ENCODE data around the gene ARHGEF7. TPM values are rescaled to one million over a fixed set of nuclear protein-coding genes. Genes with fewer than 3 reads are reported as not detected.

ARHGEF7 gene
- total and polyA plus RNA-seq, 5 donors from 2014 or later: 7.1 to 84.9 (median 9.8) TPM

DNA sequence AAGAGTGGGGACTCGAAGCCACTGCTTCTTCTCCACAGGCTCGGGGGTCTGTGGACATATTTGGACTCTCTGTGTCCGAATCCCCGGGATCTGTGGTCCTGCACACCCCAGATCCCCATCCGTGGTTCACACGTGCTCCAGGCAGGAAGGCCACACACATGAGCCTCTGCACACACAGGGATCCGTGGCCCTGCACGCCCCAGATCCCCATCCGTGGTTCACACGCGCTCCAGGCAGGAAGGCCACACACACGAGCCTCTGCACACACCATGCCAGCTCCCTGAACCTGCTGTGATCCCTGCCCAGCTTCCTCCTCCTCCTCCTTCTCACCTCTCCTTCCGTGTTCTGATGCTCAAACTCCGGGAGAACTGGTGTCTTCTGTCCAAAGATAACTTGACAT lies 208.4 kb downstream of the ARHGEF7 start:
- no peak overlapping the region for H3K27ac ChIP-seq (ENCODE audit: insufficient read depth, low read length, poor library complexity, severe bottlenecking)

DNA sequence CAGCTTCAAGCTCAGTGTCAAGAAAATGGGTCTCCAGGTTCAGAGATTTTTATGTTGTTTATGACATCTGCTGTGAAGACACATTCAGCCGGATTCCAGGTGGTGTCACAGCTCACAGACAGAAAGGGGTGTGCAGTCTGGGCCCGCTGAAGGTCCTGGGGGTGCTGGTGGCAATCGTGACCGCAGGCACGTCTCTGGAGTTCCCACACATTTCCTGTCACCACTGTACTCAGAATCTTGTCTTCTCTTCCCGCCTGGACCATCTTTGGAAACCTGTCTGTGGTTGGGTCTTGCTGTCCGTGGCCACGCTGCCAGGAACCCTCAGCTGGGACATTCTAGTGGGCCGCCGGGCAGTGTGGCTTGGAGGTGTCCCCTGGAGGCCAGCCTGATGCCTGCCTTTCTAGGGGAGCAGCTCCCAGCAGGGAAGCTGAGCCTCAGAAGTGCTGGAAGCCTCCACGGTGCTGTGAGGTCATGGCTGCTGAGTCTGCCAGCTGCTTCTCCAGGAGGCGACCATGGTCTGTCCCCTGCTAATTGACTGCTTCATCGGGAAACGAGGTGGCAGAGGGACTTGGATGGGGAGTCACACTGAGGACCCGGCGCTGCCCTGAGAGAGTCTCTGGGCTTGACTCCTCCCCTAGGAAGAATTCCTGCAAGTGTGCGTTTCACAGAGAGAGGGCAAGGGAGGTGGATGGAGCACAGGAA lies 209.0 kb downstream of the ARHGEF7 start:
- H3K36me3 Mint-ChIP-seq: peaks cover under 1% of the 10 kb centered on the region
- DNase-seq: no peak
- Histone ChIP-seq H3K27me3 (ENCODE audit: control insufficient read depth, insufficient read depth, low read length) (no peaks in the 10 kb centered on the region), H3K27ac (ENCODE audit: insufficient read depth, low read length, poor library complexity, severe bottlenecking) (no peak overlapping the region), H3K36me3 (ENCODE audit: control insufficient read depth, insufficient read depth, low read length) (no peaks in the 10 kb centered on the region), H3K9me3 (ENCODE audit: control insufficient read depth in 2 of 2, low read length in 2 of 2) (no peaks in the 10 kb centered on the region), H3K4me1 (ENCODE audit: control insufficient read depth, insufficient read depth, low read length, poor library complexity, severe bottlenecking) (no peaks in the 10 kb centered on the region), H3K4me3 (ENCODE audit: low read depth, low read length) (no peak overlapping the region)
- H3K4me3 Mint-ChIP-seq: no peak overlapping the region
- no peaks in the 10 kb centered on the region for H3K27me3 Mint-ChIP-seq
- H3K4me1 Mint-ChIP-seq: peaks cover 0 to 5% (median 1%) of the 10 kb centered on the region in 4 donors
- no peak for ATAC-seq (ENCODE audit: low read depth in 2 of 2)
- peaks cover 0 to 2% (median 0%) of the 10 kb centered on the region in 7 donors for H3K9me3 Mint-ChIP-seq
- peak overlapping the region in 1 of 3 donors; percentile 16 for H3K27ac Mint-ChIP-seq

More for the DNA sequence above, 208.4 kb downstream of the ARHGEF7 start:
- Histone ChIP-seq H3K4me1 (ENCODE audit: control insufficient read depth, insufficient read depth, low read length, poor library complexity, severe bottlenecking) (no peaks in the 10 kb centered on the region), H3K27me3 (ENCODE audit: control insufficient read depth, insufficient read depth, low read length) (no peaks in the 10 kb centered on the region), H3K4me3 (ENCODE audit: low read depth, low read length) (no peak overlapping the region), H3K36me3 (ENCODE audit: control insufficient read depth, insufficient read depth, low read length) (no peaks in the 10 kb centered on the region), H3K9me3 (ENCODE audit: control insufficient read depth in 2 of 2, low read length in 2 of 2) (no peaks in the 10 kb centered on the region)
- H3K9me3 Mint-ChIP-seq: peaks cover 0 to 2% (median 0%) of the 10 kb centered on the region in 7 donors
- H3K4me1 Mint-ChIP-seq: peaks cover 0 to 5% (median 1%) of the 10 kb centered on the region in 4 donors
- DNase-seq (no peak), ATAC-seq (ENCODE audit: low read depth in 2 of 2) (no peak)
- H3K27ac Mint-ChIP-seq: peak overlapping the region in 1 of 3 donors; percentile 16
- H3K4me3 Mint-ChIP-seq: no peak overlapping the region
- no peaks in the 10 kb centered on the region for H3K27me3 Mint-ChIP-seq
- H3K36me3 Mint-ChIP-seq: peaks cover 4% of the 10 kb centered on the region

DNA sequence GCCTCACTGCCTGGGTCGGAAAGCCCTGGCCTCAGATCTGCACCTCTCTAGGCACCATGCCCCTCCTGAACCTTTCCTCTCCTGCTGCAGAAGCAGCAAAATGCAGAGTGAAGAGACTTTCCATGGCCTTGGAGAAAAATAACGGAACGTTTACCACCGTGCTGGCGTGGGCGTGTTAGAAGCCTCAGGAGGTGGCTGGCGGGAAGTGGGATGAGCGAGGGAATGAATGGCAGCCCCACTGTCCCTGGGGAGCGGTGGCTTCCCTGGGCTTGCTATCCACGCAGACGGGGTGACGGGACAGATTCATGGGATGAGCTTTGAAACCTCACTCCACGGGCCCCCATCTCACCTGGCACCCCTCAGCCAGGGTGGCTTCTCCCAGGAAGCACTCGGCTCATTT lies 209.6 kb downstream of the ARHGEF7 start:
- H3K36me3 Mint-ChIP-seq: no peaks in the 10 kb centered on the region
- Histone ChIP-seq H3K4me1 (ENCODE audit: control insufficient read depth, insufficient read depth, low read length, poor library complexity, severe bottlenecking) (no peaks in the 10 kb centered on the region), H3K9me3 (ENCODE audit: control insufficient read depth in 2 of 2, low read length in 2 of 2) (no peaks in the 10 kb centered on the region), H3K4me3 (ENCODE audit: low read depth, low read length) (no peak overlapping the region), H3K36me3 (ENCODE audit: control insufficient read depth, insufficient read depth, low read length) (no peaks in the 10 kb centered on the region), H3K27ac (ENCODE audit: insufficient read depth, low read length, poor library complexity, severe bottlenecking) (no peak overlapping the region), H3K27me3 (ENCODE audit: control insufficient read depth, insufficient read depth, low read length) (no peaks in the 10 kb centered on the region)
- no peak for DNase-seq
- peaks cover 0 to 2% (median 0%) of the 10 kb centered on the region in 7 donors for H3K9me3 Mint-ChIP-seq
- ATAC-seq (ENCODE audit: low read depth in 2 of 2): no peak
- H3K4me3 Mint-ChIP-seq: no peak overlapping the region
- H3K4me1 Mint-ChIP-seq: peaks cover 0 to 3% (median 1%) of the 10 kb centered on the region in 4 donors
- peak overlapping the region in 1 of 3 donors; percentile 14 for H3K27ac Mint-ChIP-seq
- no peaks in the 10 kb centered on the region for H3K27me3 Mint-ChIP-seq

GRCh38 chr13:111325146-111325890 lies 210.2 kb downstream of the ARHGEF7 start:
- Histone ChIP-seq H3K4me3 (ENCODE audit: low read depth, low read length) (no peak overlapping the region), H3K27me3 (ENCODE audit: control insufficient read depth, insufficient read depth, low read length) (no peaks in the 10 kb centered on the region), H3K9me3 (ENCODE audit: control insufficient read depth in 2 of 2, low read length in 2 of 2) (no peaks in the 10 kb centered on the region), H3K27ac (ENCODE audit: insufficient read depth, low read length, poor library complexity, severe bottlenecking) (no peak overlapping the region), H3K36me3 (ENCODE audit: control insufficient read depth, insufficient read depth, low read length) (no peaks in the 10 kb centered on the region), H3K4me1 (ENCODE audit: control insufficient read depth, insufficient read depth, low read length, poor library complexity, severe bottlenecking) (no peaks in the 10 kb centered on the region)
- Mint-ChIP-seq H3K27ac (peak overlapping the region in 1 of 3 donors; percentile 14), H3K9me3 (peaks cover 0 to 2% (median 0%) of the 10 kb centered on the region in 7 donors), H3K4me3 (no peak overlapping the region), H3K27me3 (no peaks in the 10 kb centered on the region), H3K36me3 (no peaks in the 10 kb centered on the region), H3K4me1 (peaks cover 0 to 3% (median 1%) of the 10 kb centered on the region in 4 donors)
- ATAC-seq (ENCODE audit: low read depth in 2 of 2) (no peak), DNase-seq (no peak)

GRCh38 chr13:111325941-111326620 lies 211.0 kb downstream of the ARHGEF7 start:
- H3K36me3 Mint-ChIP-seq: no peaks in the 10 kb centered on the region
- Histone ChIP-seq H3K9me3 (ENCODE audit: control insufficient read depth in 2 of 2, low read length in 2 of 2) (no peaks in the 10 kb centered on the region), H3K27ac (ENCODE audit: insufficient read depth, low read length, poor library complexity, severe bottlenecking) (no peak overlapping the region), H3K4me3 (ENCODE audit: low read depth, low read length) (no peak overlapping the region), H3K36me3 (ENCODE audit: control insufficient read depth, insufficient read depth, low read length) (no peaks in the 10 kb centered on the region), H3K27me3 (ENCODE audit: control insufficient read depth, insufficient read depth, low read length) (no peaks in the 10 kb centered on the region), H3K4me1 (ENCODE audit: control insufficient read depth, insufficient read depth, low read length, poor library complexity, severe bottlenecking) (no peaks in the 10 kb centered on the region)
- peak overlapping the region in 1 of 3 donors; percentile 14 for H3K27ac Mint-ChIP-seq
- ATAC-seq (ENCODE audit: low read depth in 2 of 2): no peak
- H3K4me3 Mint-ChIP-seq: no peak overlapping the region
- peaks cover 0 to 2% (median 0%) of the 10 kb centered on the region in 7 donors for H3K9me3 Mint-ChIP-seq
- no peaks in the 10 kb centered on the region for H3K27me3 Mint-ChIP-seq
- H3K4me1 Mint-ChIP-seq: peaks cover 0 to 3% (median 1%) of the 10 kb centered on the region in 4 donors
- DNase-seq: no peak

DNA sequence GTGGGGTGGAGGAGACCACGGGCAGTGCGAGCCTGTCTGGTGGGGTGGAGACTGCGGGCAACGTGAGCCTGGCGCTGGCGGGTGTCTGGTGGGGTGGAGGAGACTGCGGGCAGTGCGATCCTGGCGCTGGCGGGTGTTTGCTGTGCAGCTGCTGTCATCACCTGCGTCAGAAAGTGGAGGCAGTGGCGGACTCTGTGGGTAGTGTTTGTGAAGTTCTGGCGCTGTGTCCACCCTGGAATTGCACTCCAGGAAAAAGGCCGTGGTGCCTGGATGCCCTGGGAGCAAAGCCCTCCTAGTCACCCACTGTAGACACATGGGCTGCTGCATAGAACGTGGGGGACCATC lies 211.5 kb downstream of the ARHGEF7 start:
- ATAC-seq (ENCODE audit: low read depth in 2 of 2): no peak
- no peaks in the 10 kb centered on the region for H3K36me3 ChIP-seq (ENCODE audit: control insufficient read depth, insufficient read depth, low read length)
- no peak for DNase-seq
- H3K9me3 ChIP-seq (ENCODE audit: control insufficient read depth in 2 of 2, low read length in 2 of 2): no peaks in the 10 kb centered on the region
- H3K4me3 ChIP-seq (ENCODE audit: low read depth, low read length): no peak overlapping the region
- no peaks in the 10 kb centered on the region for H3K27me3 ChIP-seq (ENCODE audit: control insufficient read depth, insufficient read depth, low read length)
- H3K4me1 Mint-ChIP-seq: peaks cover 0 to 3% (median 1%) of the 10 kb centered on the region in 4 donors
- no peak overlapping the region for H3K4me3 Mint-ChIP-seq
- no peak overlapping the region for H3K27ac ChIP-seq (ENCODE audit: insufficient read depth, low read length, poor library complexity, severe bottlenecking)
- no peaks in the 10 kb centered on the region for H3K36me3 Mint-ChIP-seq
- H3K27ac Mint-ChIP-seq: no peak overlapping the region
- H3K4me1 ChIP-seq (ENCODE audit: control insufficient read depth, insufficient read depth, low read length, poor library complexity, severe bottlenecking): no peaks in the 10 kb centered on the region
- H3K27me3 Mint-ChIP-seq: peaks cover under 1% of the 10 kb centered on the region
- peaks cover 0 to 2% (median 0%) of the 10 kb centered on the region in 7 donors for H3K9me3 Mint-ChIP-seq

DNA sequence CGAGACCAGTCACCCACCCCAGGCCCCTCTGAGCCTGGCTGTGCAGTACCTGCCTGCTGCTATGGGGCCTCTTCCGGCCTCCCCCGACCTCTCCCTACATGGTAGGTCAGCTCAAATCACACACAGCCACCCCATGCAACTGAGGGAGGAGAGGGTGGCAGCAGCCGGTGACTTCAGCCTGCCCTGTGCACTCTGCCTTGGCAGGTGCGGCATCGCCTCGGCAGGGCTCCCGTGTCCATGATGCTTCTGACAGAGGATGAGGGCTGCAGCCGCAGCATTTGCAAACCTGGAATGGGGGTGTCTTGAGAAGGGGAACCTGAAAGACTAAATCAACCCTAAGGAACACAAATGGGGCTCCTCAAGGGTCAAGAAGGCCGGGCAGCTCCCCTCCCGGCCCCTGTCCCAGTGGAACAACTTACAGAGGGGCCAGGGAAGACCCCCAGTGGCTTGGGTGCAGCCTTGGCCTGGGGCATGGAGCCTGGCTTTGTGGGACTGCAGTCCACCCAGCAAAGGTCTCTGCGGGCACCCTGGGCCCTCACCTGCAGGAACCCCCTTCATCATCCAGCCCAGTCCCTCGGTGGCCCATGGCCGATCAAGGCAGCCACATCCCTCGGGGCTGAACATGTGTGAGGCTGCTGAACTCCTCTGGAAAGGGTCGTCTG lies 212.0 kb downstream of the ARHGEF7 start:
- H3K4me1 ChIP-seq (ENCODE audit: control insufficient read depth, insufficient read depth, low read length, poor library complexity, severe bottlenecking): no peaks in the 10 kb centered on the region
- no peak overlapping the region for H3K27ac ChIP-seq (ENCODE audit: insufficient read depth, low read length, poor library complexity, severe bottlenecking)
- Mint-ChIP-seq H3K27ac (no peak overlapping the region), H3K4me1 (peaks cover 0 to 3% (median 1%) of the 10 kb centered on the region in 4 donors), H3K27me3 (peaks cover 4% of the 10 kb centered on the region), H3K4me3 (no peak overlapping the region), H3K36me3 (no peaks in the 10 kb centered on the region), H3K9me3 (peaks cover 0 to 2% (median 0%) of the 10 kb centered on the region in 7 donors)
- DNase-seq (no peak), ATAC-seq (ENCODE audit: low read depth in 2 of 2) (no peak)
- no peaks in the 10 kb centered on the region for H3K36me3 ChIP-seq (ENCODE audit: control insufficient read depth, insufficient read depth, low read length)
- H3K9me3 ChIP-seq (ENCODE audit: control insufficient read depth in 2 of 2, low read length in 2 of 2): no peaks in the 10 kb centered on the region
- H3K4me3 ChIP-seq (ENCODE audit: low read depth, low read length): no peak overlapping the region
- peaks cover 1% of the 10 kb centered on the region for H3K27me3 ChIP-seq (ENCODE audit: control insufficient read depth, insufficient read depth, low read length)
